A549 (cell line): Measurements from ENCODE around the gene MYO10. TPM values are rescaled to one million over a fixed set of nuclear protein-coding genes. Genes with fewer than 3 reads are reported as not detected.

Source experiments
- ATAC-seq, 2 experiments: fragments of 200-7000 bp in 1 of 2; fragments of >200 bp in 1 of 2; cut with Nextera tagmentation in 1 of 2; cut with Tn5 transposase in 1 of 2; 3 replicates each; pipeline versions ENCODE4 v1.8.0 to v1.9.1; 2018 to 2020; ENCODE audit warnings: mild to moderate bottlenecking in 1 of 2, moderate library complexity in 1 of 2
- CTCF ChIA-PET: fragments of 300-600 bp; sonication (Branson Sonifier 250); formaldehyde crosslinking; extraction: SDS; loops from one replicate; lab custom pipeline; 2021; ENCODE audit warnings: antibody characterized with exemption, inconsistent platforms; lab: Yijun Ruan, JAX
- POLR2A ChIA-PET: fragments of 350-600 bp; formaldehyde crosslinking; extraction: SDS; loops from one replicate; lab custom pipeline; 2021; ENCODE audit warnings: antibody characterized with exemption, inconsistent platforms; lab: Yijun Ruan, JAX
- DNase-seq, 2 experiments: peaks; one replicate each; pipeline versions ENCODE4 v3.0.0 to v3.0.0-alpha.2; 2011 to 2016; ENCODE audit warnings: low read depth in 1 of 2, low spot score in 1 of 2
- FAIRE-seq: peaks from 2 replicates; lab custom pipeline; 2011; peaks lifted over from hg19 to GRCh38; lab: Jason Lieb, UNC
- H3K27ac ChIP-seq, 2 experiments: fragments of >200 bp; sonication (Bioruptor Twin); formaldehyde crosslinking; 3 replicates each; pipeline ENCODE4 v1.5.1; 2016 to 2017
- H3K4me1 ChIP-seq: fragments of >200 bp; sonication (Bioruptor Twin); formaldehyde crosslinking; 3 replicates; pipeline ENCODE4 v1.6.1; 2016
- H3K4me2 ChIP-seq: fragments of >200 bp; sonication (Bioruptor Twin); formaldehyde crosslinking; 3 replicates; pipeline ENCODE4 v1.6.1; 2016
- H3K4me3 ChIP-seq: fragments of >200 bp; sonication (Bioruptor Twin); formaldehyde crosslinking; 3 replicates; pipeline ENCODE4 v1.5.1; 2016
- H3K9me3 ChIP-seq: fragments of >200 bp; sonication (Bioruptor Twin); formaldehyde crosslinking; 3 replicates; pipeline ENCODE4 v1.6.1; 2016
- CBX2 ChIP-seq: fragments of 200-600 bp; sonication (generic); IDR thresholded peaks from 2 replicates; pipeline ENCODE4 v1.6.1; 2016; ENCODE audit warnings: low read depth, mild to moderate bottlenecking, borderline replicate concordance
- EP300 ChIP-seq, 2 experiments: fragments of >200 bp; sonication (Bioruptor Twin); formaldehyde crosslinking; IDR thresholded peaks; 2 replicates in 1 of 2; 3 replicates in 1 of 2; pipeline ENCODE4 v1.6.1; 2016 to 2017
- ESRRA ChIP-seq: fragments of 150-350 bp; IDR thresholded peaks from 2 replicates; pipeline ENCODE4 v1.6.1; 2014; ENCODE audit warnings: mild to moderate bottlenecking, low read length, borderline replicate concordance
- FOSB ChIP-seq: fragments of 250-450 bp; sonication (Bioruptor Pico); IDR thresholded peaks from 2 replicates; pipeline ENCODE4 v1.5.0; 2020; ENCODE audit warnings: mild to moderate bottlenecking, moderate library complexity
- HOXB13 ChIP-seq: fragments of 250-450 bp; sonication (Bioruptor Pico); IDR thresholded peaks from 2 replicates; pipeline ENCODE4 v1.5.0; 2020; ENCODE audit warnings: low read depth, mild to moderate bottlenecking, moderate library complexity
- JUNB ChIP-seq: fragments of >200 bp; sonication (Bioruptor Twin); formaldehyde crosslinking; IDR thresholded peaks from 2 replicates; pipeline ENCODE4 v1.6.1; 2016
- KDM1A ChIP-seq: fragments of 200-600 bp; sonication (generic); IDR thresholded peaks from 2 replicates; pipeline ENCODE4 v1.6.1; 2016; ENCODE audit warnings: low read depth, mild to moderate bottlenecking
- KDM5A ChIP-seq: fragments of 200-600 bp; sonication (generic); IDR thresholded peaks from 2 replicates; pipeline ENCODE4 v1.6.1; 2016; ENCODE audit warnings: antibody characterized with exemption, mild to moderate bottlenecking
- NPAS2 ChIP-seq: fragments of 250-450 bp; sonication (Bioruptor Pico); IDR thresholded peaks from 2 replicates; pipeline ENCODE4 v1.8.0; 2022; ENCODE audit warnings: mild to moderate bottlenecking, moderate library complexity, borderline replicate concordance
- POLR2A ChIP-seq: IDR thresholded peaks from 2 replicates; pipeline ENCODE4 v1.6.1; 2012; ENCODE audit warnings: mild to moderate bottlenecking, low read length
- POLR2AphosphoS2 ChIP-seq: conservative IDR thresholded peaks from 2 replicates; pipeline ENCODE4 v1.6.1; 2012; ENCODE audit warnings: low read length, improper control_type of control experiment, inconsistent platforms
- RCOR1 ChIP-seq: fragments of 150-350 bp; IDR thresholded peaks from 2 replicates; pipeline ENCODE4 v1.6.1; 2014; ENCODE audit warnings: antibody characterized with exemption, low read length, low read depth
- RFX5 ChIP-seq: fragments of 450-650 bp; IDR thresholded peaks from 2 replicates; pipeline ENCODE4 v1.7.1; 2014; ENCODE audit warnings: antibody characterized with exemption, mild to moderate bottlenecking, moderate library complexity
- RNF2 ChIP-seq: fragments of 200-600 bp; sonication (generic); IDR thresholded peaks from 2 replicates; pipeline ENCODE4 v1.6.1; 2016; ENCODE audit warnings: low read depth, mild to moderate bottlenecking, antibody characterized with exemption, moderate library complexity, borderline replicate concordance
- SMC3 ChIP-seq: fragments of >200 bp; sonication (Bioruptor Twin); formaldehyde crosslinking; IDR thresholded peaks from 3 replicates; pipeline ENCODE4 v1.6.1; 2018; ENCODE audit warnings: inconsistent platforms
- SREBF2 ChIP-seq: fragments of 450-650 bp; IDR thresholded peaks from 2 replicates; pipeline ENCODE4 v1.6.1; 2014; ENCODE audit warnings: mild to moderate bottlenecking, moderate library complexity
- TFCP2L1 ChIP-seq: fragments of 250-450 bp; sonication (Bioruptor Pico); IDR thresholded peaks from 2 replicates; pipeline ENCODE4 v1.5.0; 2021; ENCODE audit warnings: mild to moderate bottlenecking
- TP53 ChIP-seq: fragments of 250-450 bp; sonication (Bioruptor Pico); IDR thresholded peaks from 2 replicates; pipeline ENCODE4 v1.5.0; 2021; ENCODE audit warnings: mild to moderate bottlenecking, moderate library complexity
- ZFP36 ChIP-seq: fragments of 450-650 bp; IDR thresholded peaks from 2 replicates; pipeline ENCODE4 v1.6.1; 2014; ENCODE audit warnings: borderline replicate concordance; ENCODE audit not compliant: partially characterized antibody
- WGBS: methylation state at CpG from one replicate; pipeline ENCODE4 v1.1.6; 2017; ENCODE audit errors: missing lambda C conversion rate; 5-methylcytosine and 5-hydroxymethylcytosine counted together
- polyA plus RNA-seq, 4 experiments: library from polyadenylated mRNA; depleted of rRNA in 3 of 4; stranded (reverse); fragments of >200 nt; fragmentation: RNase III in 1 of 4; extraction: RNeasy Plus Mini Kit Qiagen cat#74134 plus additional on column Dnase treatment in 1 of 4; gene quantifications; 2 replicates in 3 of 4; 3 replicates in 1 of 4; pipeline ENCODE4 v1.2.3, GENCODE V29; 2011 to 2017
- TF ChIP-seq, protein P1 (sequence below): fragments of >200 bp; sonication (Bioruptor Twin); formaldehyde crosslinking; IDR thresholded peaks from 2 replicates; pipeline ENCODE4 v1.6.1; 2016
- TF ChIP-seq, protein P2 (sequence below): fragments of 150-350 bp; IDR thresholded peaks from 2 replicates; pipeline ENCODE4 v1.6.1; 2014; ENCODE audit warnings: low read depth, mild to moderate bottlenecking, low read length
- TF ChIP-seq, protein P3 (sequence below): fragments of >200 bp; sonication (Bioruptor Twin); formaldehyde crosslinking; IDR thresholded peaks from 3 replicates; pipeline ENCODE4 v1.5.1; 2016
- TF ChIP-seq, protein P4 (sequence below): fragments of 250-450 bp; sonication (Bioruptor Pico); IDR thresholded peaks from 2 replicates; pipeline ENCODE4 v1.5.0; 2021; ENCODE audit warnings: mild to moderate bottlenecking, moderate library complexity, borderline replicate concordance
- TF ChIP-seq, protein P5 (sequence below): IDR thresholded peaks from 2 replicates; pipeline ENCODE4 v1.6.1; 2012
- TF ChIP-seq, protein P6 (sequence below): fragments of >200 bp; sonication (Bioruptor Twin); formaldehyde crosslinking; IDR thresholded peaks from 3 replicates; pipeline ENCODE4 v1.6.1; 2016

The MYO10 gene
- polyA plus RNA-seq, 2 of the 4 experiments (the other 2 are of a cell fraction) = 68.0 to 68.5 TPM

DNA sequence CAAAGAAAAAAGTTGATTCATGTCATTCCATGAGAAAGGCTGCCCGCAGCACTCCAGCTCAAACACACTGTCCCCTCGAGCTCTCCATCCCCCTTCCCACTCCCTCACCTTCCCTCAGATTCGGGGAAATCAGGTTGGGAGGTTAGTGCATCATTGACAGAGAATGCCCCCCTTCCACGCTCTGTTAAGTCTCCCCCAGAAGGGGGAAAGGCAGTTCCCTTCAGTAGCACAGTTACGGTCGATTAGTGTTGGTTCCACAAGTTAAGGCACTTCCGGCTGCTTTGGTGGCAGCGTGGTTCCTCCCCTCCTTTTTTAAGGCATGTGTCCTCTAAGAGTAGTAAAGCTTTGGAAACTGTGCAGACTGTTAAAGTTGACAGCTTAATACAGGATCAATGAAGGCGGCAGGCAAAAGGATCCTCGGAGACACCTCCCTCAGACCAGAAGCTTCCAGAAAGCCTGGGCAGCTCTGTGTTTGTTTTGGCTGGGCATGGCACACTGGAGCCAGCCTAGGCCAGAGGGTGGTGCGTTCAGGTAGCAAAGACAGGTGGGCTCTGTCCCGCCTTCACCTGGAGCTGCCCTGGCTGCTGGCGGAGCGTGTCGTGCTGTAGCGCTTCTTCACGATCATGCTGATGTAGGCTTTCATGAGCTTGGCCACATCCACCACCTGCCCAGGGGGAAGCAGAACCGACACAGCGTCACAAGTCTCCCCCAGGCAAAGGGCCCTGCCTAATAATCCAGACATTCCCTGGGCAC lies 269.8 kb downstream of the MYO10 start:
- ChIA-PET CTCF (interaction anchor here (0.7 to 4.7 kb wide), 6 partner anchors 9 to 525 kb away, joined by 3 to 17 read pairs (median 3); no protein-coding TSS in a partner anchor), POLR2A (no interaction called here)
- ATAC-seq (peak in 1 of 2 experiments; percentile 9; a peak in 3 of 6 replicates), FAIRE-seq (peak; percentile 54), DNase-seq (no peak)
- 94% methylated on average over 19 of the region's 19 CpGs for WGBS
- TF ChIP-seq RFX5 = no peak
- TF ChIP-seq KDM5A = no peak
- no peak for TF ChIP-seq EP300 (IDR thresholded peaks at IDR 0.05)
- TF ChIP-seq, protein P1, sequence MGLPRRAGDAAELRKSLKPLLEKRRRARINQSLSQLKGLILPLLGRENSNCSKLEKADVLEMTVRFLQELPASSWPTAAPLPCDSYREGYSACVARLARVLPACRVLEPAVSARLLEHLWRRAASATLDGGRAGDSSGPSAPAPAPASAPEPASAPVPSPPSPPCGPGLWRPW = no peak
- TF ChIP-seq HOXB13 (CRISPR knock-in tag) = no peak
- TF ChIP-seq POLR2AphosphoS2 = no peak
- no peak for TF ChIP-seq ESRRA
- TF ChIP-seq RNF2 = no peak
- TF ChIP-seq SMC3 = no peak
- TF ChIP-seq, protein P2, sequence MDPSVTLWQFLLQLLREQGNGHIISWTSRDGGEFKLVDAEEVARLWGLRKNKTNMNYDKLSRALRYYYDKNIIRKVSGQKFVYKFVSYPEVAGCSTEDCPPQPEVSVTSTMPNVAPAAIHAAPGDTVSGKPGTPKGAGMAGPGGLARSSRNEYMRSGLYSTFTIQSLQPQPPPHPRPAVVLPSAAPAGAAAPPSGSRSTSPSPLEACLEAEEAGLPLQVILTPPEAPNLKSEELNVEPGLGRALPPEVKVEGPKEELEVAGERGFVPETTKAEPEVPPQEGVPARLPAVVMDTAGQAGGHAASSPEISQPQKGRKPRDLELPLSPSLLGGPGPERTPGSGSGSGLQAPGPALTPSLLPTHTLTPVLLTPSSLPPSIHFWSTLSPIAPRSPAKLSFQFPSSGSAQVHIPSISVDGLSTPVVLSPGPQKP = no peak
- TF ChIP-seq CBX2 = no peak
- TF ChIP-seq FOSB (CRISPR knock-in tag) = no peak
- TF ChIP-seq KDM1A = no peak
- no peak for TF ChIP-seq JUNB
- no peak for TF ChIP-seq POLR2A
- no peak for TF ChIP-seq TFCP2L1
- H3K4me3 ChIP-seq = no peak overlapping the region
- H3K9me3 ChIP-seq = no peaks in the 10 kb centered on the region
- no peaks in the 10 kb centered on the region for H3K4me1 ChIP-seq
- no peak overlapping the region for H3K4me2 ChIP-seq
- no peak overlapping the region for H3K27ac ChIP-seq

DNA sequence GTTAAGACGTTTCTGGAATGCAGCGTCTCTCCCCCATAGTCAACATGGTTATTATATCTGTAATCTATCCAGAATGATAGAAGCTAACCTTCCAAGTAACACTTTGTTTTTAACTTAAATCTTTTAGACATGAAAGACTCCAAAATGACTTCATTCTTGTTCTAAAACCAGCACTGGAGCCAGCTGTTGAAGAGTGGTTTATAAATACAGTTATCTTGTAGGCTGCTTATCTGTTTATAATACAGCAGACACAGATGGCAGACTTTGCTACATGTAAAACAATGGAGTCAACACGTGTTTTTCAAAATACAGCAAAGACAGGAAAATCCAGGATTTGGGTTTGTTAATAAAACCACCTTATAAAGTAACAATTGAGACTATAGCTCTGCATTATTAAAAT lies 270.5 kb downstream of the MYO10 start:
- FAIRE-seq (no peak), DNase-seq (no peak), ATAC-seq (no peak)
- CTCF ChIA-PET = interaction anchor here (1.4 kb wide), 1 partner anchor 113 kb away, joined by 3 read pairs; no protein-coding TSS in a partner anchor
- Histone ChIP-seq H3K4me2 (no peak overlapping the region), H3K9me3 (no peaks in the 10 kb centered on the region), H3K4me3 (no peak overlapping the region), H3K4me1 (no peaks in the 10 kb centered on the region), H3K27ac (no peak overlapping the region)
- WGBS = 70% methylated on average over 3 of the region's 3 CpGs
- no peak for TF ChIP-seq TP53 (CRISPR knock-in tag)
- TF ChIP-seq KDM1A = no peak
- TF ChIP-seq, protein P3, sequence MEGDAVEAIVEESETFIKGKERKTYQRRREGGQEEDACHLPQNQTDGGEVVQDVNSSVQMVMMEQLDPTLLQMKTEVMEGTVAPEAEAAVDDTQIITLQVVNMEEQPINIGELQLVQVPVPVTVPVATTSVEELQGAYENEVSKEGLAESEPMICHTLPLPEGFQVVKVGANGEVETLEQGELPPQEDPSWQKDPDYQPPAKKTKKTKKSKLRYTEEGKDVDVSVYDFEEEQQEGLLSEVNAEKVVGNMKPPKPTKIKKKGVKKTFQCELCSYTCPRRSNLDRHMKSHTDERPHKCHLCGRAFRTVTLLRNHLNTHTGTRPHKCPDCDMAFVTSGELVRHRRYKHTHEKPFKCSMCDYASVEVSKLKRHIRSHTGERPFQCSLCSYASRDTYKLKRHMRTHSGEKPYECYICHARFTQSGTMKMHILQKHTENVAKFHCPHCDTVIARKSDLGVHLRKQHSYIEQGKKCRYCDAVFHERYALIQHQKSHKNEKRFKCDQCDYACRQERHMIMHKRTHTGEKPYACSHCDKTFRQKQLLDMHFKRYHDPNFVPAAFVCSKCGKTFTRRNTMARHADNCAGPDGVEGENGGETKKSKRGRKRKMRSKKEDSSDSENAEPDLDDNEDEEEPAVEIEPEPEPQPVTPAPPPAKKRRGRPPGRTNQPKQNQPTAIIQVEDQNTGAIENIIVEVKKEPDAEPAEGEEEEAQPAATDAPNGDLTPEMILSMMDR = no peak
- TF ChIP-seq SMC3 = no peak
- no peak for TF ChIP-seq NPAS2
- TF ChIP-seq, protein P4, sequence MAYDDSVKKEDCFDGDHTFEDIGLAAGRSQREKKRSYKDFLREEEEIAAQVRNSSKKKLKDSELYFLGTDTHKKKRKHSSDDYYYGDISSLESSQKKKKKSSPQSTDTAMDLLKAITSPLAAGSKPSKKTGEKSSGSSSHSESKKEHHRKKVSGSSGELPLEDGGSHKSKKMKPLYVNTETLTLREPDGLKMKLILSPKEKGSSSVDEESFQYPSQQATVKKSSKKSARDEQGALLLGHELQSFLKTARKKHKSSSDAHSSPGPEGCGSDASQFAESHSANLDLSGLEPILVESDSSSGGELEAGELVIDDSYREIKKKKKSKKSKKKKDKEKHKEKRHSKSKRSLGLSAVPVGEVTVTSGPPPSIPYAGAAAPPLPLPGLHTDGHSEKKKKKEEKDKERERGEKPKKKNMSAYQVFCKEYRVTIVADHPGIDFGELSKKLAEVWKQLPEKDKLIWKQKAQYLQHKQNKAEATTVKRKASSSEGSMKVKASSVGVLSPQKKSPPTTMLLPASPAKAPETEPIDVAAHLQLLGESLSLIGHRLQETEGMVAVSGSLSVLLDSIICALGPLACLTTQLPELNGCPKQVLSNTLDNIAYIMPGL = no peak
- TF ChIP-seq, protein P5, sequence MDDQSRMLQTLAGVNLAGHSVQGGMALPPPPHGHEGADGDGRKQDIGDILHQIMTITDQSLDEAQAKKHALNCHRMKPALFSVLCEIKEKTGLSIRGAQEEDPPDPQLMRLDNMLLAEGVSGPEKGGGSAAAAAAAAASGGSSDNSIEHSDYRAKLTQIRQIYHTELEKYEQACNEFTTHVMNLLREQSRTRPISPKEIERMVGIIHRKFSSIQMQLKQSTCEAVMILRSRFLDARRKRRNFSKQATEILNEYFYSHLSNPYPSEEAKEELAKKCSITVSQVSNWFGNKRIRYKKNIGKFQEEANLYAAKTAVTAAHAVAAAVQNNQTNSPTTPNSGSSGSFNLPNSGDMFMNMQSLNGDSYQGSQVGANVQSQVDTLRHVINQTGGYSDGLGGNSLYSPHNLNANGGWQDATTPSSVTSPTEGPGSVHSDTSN = no peak
- TF ChIP-seq SREBF2 = no peak
- no peak for TF ChIP-seq RCOR1
- no peak for TF ChIP-seq ZFP36
- TF ChIP-seq, protein P6, sequence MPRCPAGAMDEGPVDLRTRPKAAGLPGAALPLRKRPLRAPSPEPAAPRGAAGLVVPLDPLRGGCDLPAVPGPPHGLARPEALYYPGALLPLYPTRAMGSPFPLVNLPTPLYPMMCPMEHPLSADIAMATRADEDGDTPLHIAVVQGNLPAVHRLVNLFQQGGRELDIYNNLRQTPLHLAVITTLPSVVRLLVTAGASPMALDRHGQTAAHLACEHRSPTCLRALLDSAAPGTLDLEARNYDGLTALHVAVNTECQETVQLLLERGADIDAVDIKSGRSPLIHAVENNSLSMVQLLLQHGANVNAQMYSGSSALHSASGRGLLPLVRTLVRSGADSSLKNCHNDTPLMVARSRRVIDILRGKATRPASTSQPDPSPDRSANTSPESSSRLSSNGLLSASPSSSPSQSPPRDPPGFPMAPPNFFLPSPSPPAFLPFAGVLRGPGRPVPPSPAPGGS = no peak
- no peak for TF ChIP-seq JUNB
- TF ChIP-seq HOXB13 (CRISPR knock-in tag) = no peak
- POLR2A ChIA-PET = no interaction called here
